AML-193 (cell line): ENCODE results near the gene VBP1.
A peak's percentile ranks its signal among the peaks of the same experiment; 100 is the strongest.
"Not testable (repeated sequence)": the region's sequence is repeated elsewhere in the genome, so short reads cannot be mapped to it uniquely, and the experiment has no call there.

Experiments used
- DNase-seq, 2 experiments: peaks; one replicate each; lab custom pipeline; 2025; lab: John Stamatoyannopoulos, UW

VBP1 gene

GRCh38 chrX:155216179-155216939 is at the start of gene VBP1:
VBP1 (plus strand) TSS chrX:155216460; CDS start chrX:155216483, 23 bp downstream.
- peak; percentile 83 to 84 for DNase-seq

- DNase-seq = no peak
These were observed 46.4 kb upstream of the VBP1 start for GRCh38 chrX:155169881-155170280.

GRCh38 chrX:155179346-155179997 is 36.8 kb upstream of the VBP1 start:
- DNase-seq = peak; percentile 18 to 43

- DNase-seq = peak; percentile 91 to 95
These were observed 27.5 kb upstream of the VBP1 start for GRCh38 chrX:155188786-155189185.

GRCh38 chrX:155211208-155211607 is 5.1 kb upstream of the VBP1 start:
- no peak for DNase-seq

GRCh38 chrX:155213731-155214130 is 2.5 kb upstream of the VBP1 start:
- no peak for DNase-seq

- peak; percentile 47 to 49 for DNase-seq
These were observed 649 bp upstream of the VBP1 start for GRCh38 chrX:155215443-155216178.

GRCh38 chrX:155216940-155217440 is 730 bp downstream of the VBP1 start:
- no peak for DNase-seq

GRCh38 chrX:155218777-155219176 is 2.5 kb downstream of the VBP1 start:
- no peak for DNase-seq

GRCh38 chrX:155221351-155221750 is 5.1 kb downstream of the VBP1 start:
- DNase-seq = no peak

GRCh38 chrX:155223746-155224145 is 7.5 kb downstream of the VBP1 start:
- not testable (repeated sequence) for DNase-seq

GRCh38 chrX:155225774-155226173 is 9.5 kb downstream of the VBP1 start:
- no peak for DNase-seq

GRCh38 chrX:155231163-155231562 is 14.9 kb downstream of the VBP1 start:
- DNase-seq = no peak

GRCh38 chrX:155235891-155236290 is 19.6 kb downstream of the VBP1 start:
- no peak for DNase-seq

GRCh38 chrX:155237719-155238118 is 21.5 kb downstream of the VBP1 start:
- DNase-seq = no peak

- peak; percentile 76 to 83 for DNase-seq
These were observed 26.0 kb downstream of the VBP1 start for GRCh38 chrX:155242300-155242699.

GRCh38 chrX:155246748-155247147 is 30.5 kb downstream of the VBP1 start:
- DNase-seq = no peak

GRCh38 chrX:155247497-155247896 is 31.2 kb downstream of the VBP1 start:
- DNase-seq = no peak

GRCh38 chrX:155251391-155251790 is 35.1 kb downstream of the VBP1 start:
- no peak for DNase-seq

- no peak for DNase-seq
These were observed 43.5 kb downstream of the VBP1 start for GRCh38 chrX:155259752-155260151.

- DNase-seq = peak; percentile 14 to 20
These were observed 46.9 kb downstream of the VBP1 start for GRCh38 chrX:155262970-155263754.
